GM23338 (cell line): Measurements from ENCODE around the gene MPPE1. TPM values are rescaled to one million over a fixed set of nuclear protein-coding genes. Genes with fewer than 3 reads are reported as not detected.

ENCODE experiments used
- ATAC-seq: fragments of 200-7000 bp; cut with Tn5 transposase; 3 replicates; pipeline ENCODE4 v1.9.1; 2020
- DNase-seq: peaks from one replicate; pipeline ENCODE4 v3.0.0-alpha.2; 2015; ENCODE audit warnings: low spot score
- H2AFZ ChIP-seq: fragments of 200-600 bp; sonication (generic); 2 replicates; pipeline ENCODE4 v1.8.0; 2016; ENCODE audit warnings: antibody characterized with exemption, mild to moderate bottlenecking, moderate library complexity
- H3F3A ChIP-seq: fragments of 200-600 bp; sonication (generic); replicated peaks from 2 replicates; pipeline ENCODE4 v1.8.0; 2017; ENCODE audit warnings: antibody characterized with exemption, mixed run types, low read depth
- H3K27ac ChIP-seq: fragments of 200-600 bp; sonication (generic); 2 replicates; pipeline ENCODE4 v1.6.1; 2016; ENCODE audit warnings: low read depth
- H3K27me3 ChIP-seq: fragments of 200-600 bp; sonication (generic); 2 replicates; pipeline ENCODE4 v1.8.0; 2016; ENCODE audit warnings: mild to moderate bottlenecking, mixed run types, moderate library complexity; ENCODE audit not compliant: insufficient read depth
- H3K36me3 ChIP-seq: fragments of 200-600 bp; sonication (generic); 2 replicates; pipeline ENCODE4 v1.8.0; 2016; ENCODE audit warnings: mild to moderate bottlenecking; ENCODE audit not compliant: insufficient read depth
- H3K4me1 ChIP-seq: fragments of 200-600 bp; sonication (generic); 2 replicates; pipeline ENCODE4 v1.8.0; 2016; ENCODE audit warnings: mild to moderate bottlenecking, moderate library complexity; ENCODE audit not compliant: insufficient read depth
- H3K4me2 ChIP-seq: fragments of 200-600 bp; sonication (generic); 2 replicates; pipeline ENCODE4 v1.7.1; 2017; ENCODE audit warnings: mixed run types
- H3K4me3 ChIP-seq: fragments of 200-600 bp; sonication (generic); 2 replicates; pipeline ENCODE4 v1.6.1; 2016; ENCODE audit warnings: mixed run types
- H3K79me2 ChIP-seq: fragments of 200-600 bp; sonication (generic); replicated peaks from 2 replicates; pipeline ENCODE4 v1.8.0; 2017; ENCODE audit warnings: mild to moderate bottlenecking; ENCODE audit not compliant: insufficient read depth
- H3K9me2 ChIP-seq: fragments of 200-600 bp; sonication (generic); 2 replicates; pipeline ENCODE4 v1.8.0; 2017; ENCODE audit not compliant: insufficient read depth
- H4K20me1 ChIP-seq: fragments of 200-600 bp; sonication (generic); replicated peaks from 2 replicates; pipeline ENCODE4 v1.8.0; 2017; ENCODE audit warnings: mild to moderate bottlenecking; ENCODE audit not compliant: insufficient read depth
- H3K27ac Mint-ChIP-seq: 2 replicates; pipeline ENCODE4 v1.8.0; 2020; ENCODE audit warnings: inconsistent platforms, mild to moderate bottlenecking, moderate library complexity, mixed read lengths
- H3K27me3 Mint-ChIP-seq: 3 replicates; pipeline ENCODE4 v1.8.0; 2022; ENCODE audit warnings: low read depth, mild to moderate bottlenecking, moderate library complexity, mixed read lengths, inconsistent platforms; ENCODE audit not compliant: insufficient read depth, poor library complexity
- H3K36me3 Mint-ChIP-seq: 3 replicates; pipeline ENCODE4 v1.8.0; 2021; ENCODE audit warnings: low read depth, mild to moderate bottlenecking, inconsistent platforms, moderate library complexity, mixed read lengths
- H3K4me1 Mint-ChIP-seq: 3 replicates; pipeline ENCODE4 v1.8.0; 2020; ENCODE audit warnings: mild to moderate bottlenecking, inconsistent platforms, mixed read lengths
- H3K4me3 Mint-ChIP-seq: 3 replicates; pipeline ENCODE4 v1.8.0; 2021; ENCODE audit warnings: moderate library complexity, mild to moderate bottlenecking, inconsistent platforms, mixed read lengths
- H3K9me3 Mint-ChIP-seq: 3 replicates; pipeline ENCODE4 v1.8.0; 2020; ENCODE audit warnings: moderate library complexity, mild to moderate bottlenecking, inconsistent platforms, mixed read lengths
- CTCF ChIP-seq, 2 experiments: fragments of 200-600 bp in 1 of 2; sonication (generic) in 1 of 2; conservative IDR thresholded peaks; 2 replicates each; pipeline versions ENCODE4 v1.5.1 to v1.6.1; 2016 to 2017; ENCODE audit warnings: antibody characterized with exemption in 2 of 2, low read depth in 2 of 2, mild to moderate bottlenecking in 2 of 2, moderate library complexity in 1 of 2
- EZH2 ChIP-seq: fragments of 200-600 bp; sonication (generic); IDR thresholded peaks from one replicate; pipeline ENCODE4 v1.8.0; 2017; ENCODE audit warnings: antibody characterized with exemption, mild to moderate bottlenecking, low read depth; ENCODE audit not compliant: unreplicated experiment
- EZH2phosphoT487 ChIP-seq: fragments of 200-600 bp; sonication (generic); IDR thresholded peaks from one replicate; pipeline ENCODE4 v1.8.1; 2018; ENCODE audit warnings: antibody characterized with exemption; ENCODE audit not compliant: unreplicated experiment
- JUNB ChIP-seq: IDR thresholded peaks from one replicate; pipeline ENCODE4 v1.6.1; 2016; ENCODE audit warnings: antibody characterized with exemption; ENCODE audit not compliant: unreplicated experiment
- NANOG ChIP-seq: IDR thresholded peaks from 2 replicates; pipeline ENCODE4 v1.6.1; 2016; ENCODE audit warnings: antibody characterized with exemption, borderline replicate concordance
- POLR2AphosphoS5 ChIP-seq: IDR thresholded peaks from 2 replicates; pipeline ENCODE4 v1.6.1; 2016; ENCODE audit warnings: antibody characterized with exemption, low read depth
- STAT1 ChIP-seq: IDR thresholded peaks from one replicate; pipeline ENCODE4 v1.6.1; 2016; ENCODE audit warnings: antibody characterized with exemption; ENCODE audit not compliant: unreplicated experiment
- ZNF331 ChIP-seq: fragments of 250-450 bp; sonication (Bioruptor Pico); IDR thresholded peaks from 2 replicates; pipeline ENCODE4 v1.5.0; 2020; ENCODE audit warnings: low read depth, mild to moderate bottlenecking, moderate library complexity
- ZNF462 ChIP-seq: fragments of 250-450 bp; sonication (Bioruptor Pico); IDR thresholded peaks from 2 replicates; pipeline ENCODE4 v1.5.0; 2020; ENCODE audit warnings: mild to moderate bottlenecking, moderate library complexity
- polyA plus RNA-seq: library from polyadenylated mRNA; unstranded; fragments of >200 nt; fragmentation: Nextera tagmentation; extraction: Ambion mirVana; gene quantifications from 2 replicates; pipeline ENCODE4 v1.2.1, GENCODE V29; 2016
- total RNA-seq: library from RNA; depleted of rRNA; stranded (reverse); fragments of >200 nt; shearing (Covaris generic); gene quantifications from 2 replicates; pipeline ENCODE4 v1.2.3, GENCODE V29; 2014

The MPPE1 gene
- total and polyA plus RNA-seq, 2 experiments from 2014 or later = 18.8 to 24.6 TPM

GRCh38 chr18:11864471-11864870 is 43.6 kb downstream of the MPPE1 start:
- DNase-seq (no peak), ATAC-seq (no peak)
- H3K4me3 ChIP-seq = no peak overlapping the region
- H3K27me3 Mint-ChIP-seq = peaks cover 7% of the 10 kb centered on the region
- H3F3A ChIP-seq = no peaks in the 10 kb centered on the region
- H2AFZ ChIP-seq = no peak overlapping the region
- H3K79me2 ChIP-seq = no peaks in the 10 kb centered on the region
- no peak overlapping the region for H3K4me3 Mint-ChIP-seq
- H3K4me1 Mint-ChIP-seq = peaks cover 12% of the 10 kb centered on the region; the same call in 2 of the 3 replicates
- H3K36me3 Mint-ChIP-seq = peaks cover 12% of the 10 kb centered on the region
- no peak overlapping the region for H3K4me2 ChIP-seq
- H3K9me3 Mint-ChIP-seq = no peaks in the 10 kb centered on the region
- H3K27ac Mint-ChIP-seq = no peak overlapping the region
- no peaks in the 10 kb centered on the region; the same call in 1 of the 2 replicates for H3K9me2 ChIP-seq
- no peaks in the 10 kb centered on the region for H3K27me3 ChIP-seq
- no peaks in the 10 kb centered on the region for H4K20me1 ChIP-seq
- no peaks in the 10 kb centered on the region; the same call in 1 of the 2 replicates for H3K36me3 ChIP-seq
- peaks cover 9% of the 10 kb centered on the region for H3K4me1 ChIP-seq
- no peak overlapping the region for H3K27ac ChIP-seq
- TF ChIP-seq ZNF462 (no peak), JUNB (no peak), POLR2AphosphoS5 (no peak), EZH2 (no peak), STAT1 (no peak)

GRCh38 chr18:11862468-11863137 is 45.5 kb downstream of the MPPE1 start:
- no peak overlapping the region for H2AFZ ChIP-seq
- no peaks in the 10 kb centered on the region; the same call in 1 of the 2 replicates for H3K79me2 ChIP-seq
- ATAC-seq = no peak
- Mint-ChIP-seq H3K9me3 (no peaks in the 10 kb centered on the region), H3K27ac (no peak overlapping the region), H3K36me3 (no peaks in the 10 kb centered on the region; the same call in 1 of the 3 replicates), H3K4me3 (no peak overlapping the region), H3K4me1 (peaks cover 22% of the 10 kb centered on the region), H3K27me3 (peaks cover 10% of the 10 kb centered on the region)
- H3K4me1 ChIP-seq = peaks cover 18% of the 10 kb centered on the region; the same call in 1 of the 2 replicates
- no peak for DNase-seq
- no peaks in the 10 kb centered on the region for H3K27me3 ChIP-seq
- no peaks in the 10 kb centered on the region for H4K20me1 ChIP-seq
- H3K27ac ChIP-seq = no peak overlapping the region
- H3K4me3 ChIP-seq = no peak overlapping the region
- H3F3A ChIP-seq = no peaks in the 10 kb centered on the region
- no peak overlapping the region for H3K4me2 ChIP-seq
- H3K9me2 ChIP-seq = no peaks in the 10 kb centered on the region; the same call in 1 of the 2 replicates
- no peak for TF ChIP-seq ZNF331 (CRISPR knock-in tag)
- no peak for TF ChIP-seq NANOG
- no peak for TF ChIP-seq EZH2
- TF ChIP-seq CTCF (conservative IDR thresholded peaks at IDR 0.05; ENCODE audit: low read depth in 2 of 2) = no peak
- no peak for TF ChIP-seq EZH2phosphoT487
- H3K36me3 ChIP-seq = no peaks in the 10 kb centered on the region
